ENCODE measurements around the gene ORAI3. TPM values are rescaled to one million over a fixed set of nuclear protein-coding genes. Genes with fewer than 3 reads are reported as not detected.
A peak's percentile ranks its signal among the peaks of the same experiment; 100 is the strongest.

The ORAI3 gene
- total and polyA plus RNA-seq, 2 of the 13 experiments (the other 11 are each of a cell fraction or from before 2014, with no cell fraction given), result 11.4 to 32.0 TPM

GRCh38 chr16:30958175-30959079, 9.6 kb downstream of the ORAI3 start (continued):
- TF ChIP-seq ZNF879 (CRISPR knock-in tag; IDR thresholded peaks at IDR 0.05) (no peak), BORCS8-MEF2B (CRISPR knock-in tag; IDR thresholded peaks at IDR 0.05) (0 out of 2 replicates have a peak, but pooled peaks have one; percentile 30), MXI1 (IDR thresholded peaks at IDR 0.05; ENCODE audit: borderline replicate concordance, low read depth, low read length) (no peak), CHD2 (IDR thresholded peaks at IDR 0.05; ENCODE audit: low read depth, low read length) (peak; percentile 87), ARNTL (CRISPR knock-in tag; IDR thresholded peaks at IDR 0.05) (no peak), ZNF354B (CRISPR knock-in tag; IDR thresholded peaks at IDR 0.05) (no peak), SIN3A (IDR thresholded peaks at IDR 0.05; ENCODE audit: borderline replicate concordance, low read depth, low read length) (0 out of 2 replicates have a peak, but pooled peaks have one; percentile 19), AGO2 (optimal IDR thresholded peaks at IDR 0.05; ENCODE audit: low read depth, low read length) (no peak)
- TF ChIP-seq, protein P1, sequence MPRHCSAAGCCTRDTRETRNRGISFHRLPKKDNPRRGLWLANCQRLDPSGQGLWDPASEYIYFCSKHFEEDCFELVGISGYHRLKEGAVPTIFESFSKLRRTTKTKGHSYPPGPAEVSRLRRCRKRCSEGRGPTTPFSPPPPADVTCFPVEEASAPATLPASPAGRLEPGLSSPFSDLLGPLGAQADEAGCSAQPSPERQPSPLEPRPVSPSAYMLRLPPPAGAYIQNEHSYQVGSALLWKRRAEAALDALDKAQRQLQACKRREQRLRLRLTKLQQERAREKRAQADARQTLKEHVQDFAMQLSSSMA (CRISPR knock-in tag; IDR thresholded peaks at IDR 0.05), result peak; percentile 37; the same call in 1 of the 2 replicates
- TF ChIP-seq, protein P2, sequence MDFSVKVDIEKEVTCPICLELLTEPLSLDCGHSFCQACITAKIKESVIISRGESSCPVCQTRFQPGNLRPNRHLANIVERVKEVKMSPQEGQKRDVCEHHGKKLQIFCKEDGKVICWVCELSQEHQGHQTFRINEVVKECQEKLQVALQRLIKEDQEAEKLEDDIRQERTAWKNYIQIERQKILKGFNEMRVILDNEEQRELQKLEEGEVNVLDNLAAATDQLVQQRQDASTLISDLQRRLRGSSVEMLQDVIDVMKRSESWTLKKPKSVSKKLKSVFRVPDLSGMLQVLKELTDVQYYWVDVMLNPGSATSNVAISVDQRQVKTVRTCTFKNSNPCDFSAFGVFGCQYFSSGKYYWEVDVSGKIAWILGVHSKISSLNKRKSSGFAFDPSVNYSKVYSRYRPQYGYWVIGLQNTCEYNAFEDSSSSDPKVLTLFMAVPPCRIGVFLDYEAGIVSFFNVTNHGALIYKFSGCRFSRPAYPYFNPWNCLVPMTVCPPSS (IDR thresholded peaks at IDR 0.05), result no peak
- TF ChIP-seq, protein P3, sequence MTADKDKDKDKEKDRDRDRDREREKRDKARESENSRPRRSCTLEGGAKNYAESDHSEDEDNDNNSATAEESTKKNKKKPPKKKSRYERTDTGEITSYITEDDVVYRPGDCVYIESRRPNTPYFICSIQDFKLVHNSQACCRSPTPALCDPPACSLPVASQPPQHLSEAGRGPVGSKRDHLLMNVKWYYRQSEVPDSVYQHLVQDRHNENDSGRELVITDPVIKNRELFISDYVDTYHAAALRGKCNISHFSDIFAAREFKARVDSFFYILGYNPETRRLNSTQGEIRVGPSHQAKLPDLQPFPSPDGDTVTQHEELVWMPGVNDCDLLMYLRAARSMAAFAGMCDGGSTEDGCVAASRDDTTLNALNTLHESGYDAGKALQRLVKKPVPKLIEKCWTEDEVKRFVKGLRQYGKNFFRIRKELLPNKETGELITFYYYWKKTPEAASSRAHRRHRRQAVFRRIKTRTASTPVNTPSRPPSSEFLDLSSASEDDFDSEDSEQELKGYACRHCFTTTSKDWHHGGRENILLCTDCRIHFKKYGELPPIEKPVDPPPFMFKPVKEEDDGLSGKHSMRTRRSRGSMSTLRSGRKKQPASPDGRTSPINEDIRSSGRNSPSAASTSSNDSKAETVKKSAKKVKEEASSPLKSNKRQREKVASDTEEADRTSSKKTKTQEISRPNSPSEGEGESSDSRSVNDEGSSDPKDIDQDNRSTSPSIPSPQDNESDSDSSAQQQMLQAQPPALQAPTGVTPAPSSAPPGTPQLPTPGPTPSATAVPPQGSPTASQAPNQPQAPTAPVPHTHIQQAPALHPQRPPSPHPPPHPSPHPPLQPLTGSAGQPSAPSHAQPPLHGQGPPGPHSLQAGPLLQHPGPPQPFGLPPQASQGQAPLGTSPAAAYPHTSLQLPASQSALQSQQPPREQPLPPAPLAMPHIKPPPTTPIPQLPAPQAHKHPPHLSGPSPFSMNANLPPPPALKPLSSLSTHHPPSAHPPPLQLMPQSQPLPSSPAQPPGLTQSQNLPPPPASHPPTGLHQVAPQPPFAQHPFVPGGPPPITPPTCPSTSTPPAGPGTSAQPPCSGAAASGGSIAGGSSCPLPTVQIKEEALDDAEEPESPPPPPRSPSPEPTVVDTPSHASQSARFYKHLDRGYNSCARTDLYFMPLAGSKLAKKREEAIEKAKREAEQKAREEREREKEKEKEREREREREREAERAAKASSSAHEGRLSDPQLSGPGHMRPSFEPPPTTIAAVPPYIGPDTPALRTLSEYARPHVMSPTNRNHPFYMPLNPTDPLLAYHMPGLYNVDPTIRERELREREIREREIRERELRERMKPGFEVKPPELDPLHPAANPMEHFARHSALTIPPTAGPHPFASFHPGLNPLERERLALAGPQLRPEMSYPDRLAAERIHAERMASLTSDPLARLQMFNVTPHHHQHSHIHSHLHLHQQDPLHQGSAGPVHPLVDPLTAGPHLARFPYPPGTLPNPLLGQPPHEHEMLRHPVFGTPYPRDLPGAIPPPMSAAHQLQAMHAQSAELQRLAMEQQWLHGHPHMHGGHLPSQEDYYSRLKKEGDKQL (CRISPR knock-in tag; IDR thresholded peaks at IDR 0.05; ENCODE audit: low read depth), result no peak
